HepG2 (cell line): ENCODE results near the gene CCDC197. TPM values are rescaled to one million over a fixed set of nuclear protein-coding genes. Genes with fewer than 3 reads are reported as not detected.

Experiments
- ATAC-seq: fragments of 200-7000 bp; cut with Tn5 transposase; 3 replicates; pipeline ENCODE4 v1.9.1; 2020; ENCODE audit warnings: mild to moderate bottlenecking, moderate library complexity
- BruUV-seq: library from RNA; stranded (reverse); fragments of 400-500 nt; replicated peaks from 2 replicates; lab custom pipeline; 2021; lab: Mats Ljungman, UMichigan
- CTCF ChIA-PET: fragments of 300-600 bp; formaldehyde crosslinking; extraction: SDS; loops from one replicate; lab custom pipeline; 2021; ENCODE audit warnings: low total read pairs, inconsistent platforms, low intra/inter-chr PET ratio; lab: Yijun Ruan, JAX
- POLR2A ChIA-PET: fragments of 350-600 bp; sonication (Branson Sonifier 250); formaldehyde crosslinking; loops from one replicate; lab custom pipeline; 2020; ENCODE audit warnings: antibody characterized with exemption, inconsistent platforms; lab: Yijun Ruan, JAX
- DNase-seq: peaks from one replicate; pipeline ENCODE4 v3.0.0-alpha.2; 2015; ENCODE audit warnings: low spot score
- FAIRE-seq: peaks from 3 replicates; lab custom pipeline; 2011; peaks lifted over from hg19 to GRCh38; lab: Jason Lieb, UNC
- H2AFZ ChIP-seq: one replicate; pipeline ENCODE4 v1.6.1; 2011; ENCODE audit warnings: low read length, inconsistent platforms
- H3K27ac ChIP-seq: fragments of 300-600 bp; 3 replicates; pipeline ENCODE4 v1.8.0; 2011; ENCODE audit warnings: mixed run types, mild to moderate bottlenecking, mixed read lengths, low read length, inconsistent platforms; ENCODE audit not compliant: insufficient read depth; ENCODE audit errors: extremely low read length
- H3K27me3 ChIP-seq, 2 experiments: fragments of 200-600 bp in 1 of 2; 2 replicates in 1 of 2; 3 replicates in 1 of 2; pipeline versions ENCODE4 v1.6.0 to v1.8.0; 2011; ENCODE audit warnings: low read length in 2 of 2, mild to moderate bottlenecking in 2 of 2, moderate library complexity in 2 of 2, inconsistent platforms in 1 of 2; ENCODE audit not compliant: insufficient read depth in 2 of 2, control insufficient read depth in 1 of 2
- H3K36me3 ChIP-seq, 2 experiments: fragments of 200-600 bp in 1 of 2; replicated peaks in 1 of 2; 2 replicates in 1 of 2; 3 replicates in 1 of 2; pipeline versions ENCODE4 v1.5.1 to v1.8.0; 2011; ENCODE audit warnings: low read length in 2 of 2, inconsistent platforms in 1 of 2; ENCODE audit not compliant: insufficient read depth in 2 of 2, control insufficient read depth in 1 of 2
- H3K4me1 ChIP-seq: 2 replicates; pipeline ENCODE4 v1.5.1; 2012; ENCODE audit warnings: low read length, inconsistent platforms; ENCODE audit not compliant: insufficient read depth
- H3K4me2 ChIP-seq: 2 replicates; pipeline ENCODE4 v1.6.0; 2011; ENCODE audit warnings: low read depth, low read length, inconsistent platforms
- H3K4me3 ChIP-seq, 3 experiments: fragments of 200-600 bp in 1 of 3; sonication (generic), shearing (Covaris generic) in 1 of 3; replicated peaks in 1 of 3; 2 replicates each; pipeline ENCODE4 v1.5.1; 2011 to 2016; ENCODE audit warnings: low read length in 3 of 3, inconsistent platforms in 2 of 3, low read depth in 2 of 3, mild to moderate bottlenecking in 2 of 3, control low read depth in 1 of 3, mixed read lengths in 1 of 3; ENCODE audit not compliant: insufficient read depth in 1 of 3
- H3K79me2 ChIP-seq: one replicate; pipeline ENCODE4 v1.6.1; 2011; ENCODE audit warnings: low read length, inconsistent platforms; ENCODE audit not compliant: insufficient read depth
- H3K9ac ChIP-seq: 2 replicates; pipeline ENCODE4 v1.6.0; 2011; ENCODE audit warnings: mild to moderate bottlenecking, low read depth, low read length, inconsistent platforms; ENCODE audit not compliant: insufficient read depth
- H3K9me3 ChIP-seq: 2 replicates; pipeline ENCODE4 v1.5.1; 2012; ENCODE audit warnings: mild to moderate bottlenecking, low read length
- H4K20me1 ChIP-seq: 2 replicates; pipeline ENCODE4 v1.6.0; 2011; ENCODE audit warnings: inconsistent platforms, mild to moderate bottlenecking, low read length, moderate library complexity; ENCODE audit not compliant: insufficient read depth
- DNMT3B ChIP-seq: conservative IDR thresholded peaks from 2 replicates; pipeline ENCODE4 v1.6.1; 2016; ENCODE audit warnings: missing biosample characterization, control low read depth
- FOXJ3 ChIP-seq: sonication (generic); formaldehyde crosslinking; IDR thresholded peaks from 2 replicates; pipeline ENCODE4 v1.4.0; 2020; ENCODE audit warnings: missing genetic modification reagents, mild to moderate bottlenecking, borderline replicate concordance
- RFXAP ChIP-seq: sonication (generic); formaldehyde crosslinking; IDR thresholded peaks from 2 replicates; pipeline ENCODE4 v1.4.0; 2020; ENCODE audit warnings: missing genetic modification reagents, borderline replicate concordance
- SMAD1 ChIP-seq: sonication (generic); formaldehyde crosslinking; IDR thresholded peaks from 2 replicates; pipeline ENCODE4 v1.4.0; 2020; ENCODE audit warnings: missing genetic modification reagents, low read depth, mild to moderate bottlenecking, borderline replicate concordance
- SOX6 ChIP-seq, 2 experiments: fragments of 450-650 bp in 1 of 2; sonication (generic) in 1 of 2; formaldehyde crosslinking in 1 of 2; IDR thresholded peaks; 2 replicates each; pipeline versions ENCODE4 v1.4.0 to v1.6.1; 2017 to 2020; ENCODE audit warnings: antibody characterized with exemption in 1 of 2, mild to moderate bottlenecking in 1 of 2, missing genetic modification reagents in 1 of 2
- SP140L ChIP-seq: sonication (generic); formaldehyde crosslinking; IDR thresholded peaks from 2 replicates; pipeline ENCODE4 v1.4.0; 2020; ENCODE audit warnings: missing genetic modification reagents, borderline replicate concordance
- TBL1XR1 ChIP-seq: fragments of 150-350 bp; IDR thresholded peaks from 2 replicates; pipeline ENCODE4 v1.6.1; 2014; ENCODE audit warnings: borderline replicate concordance, low read length; ENCODE audit not compliant: partially characterized antibody
- ZNF337 ChIP-seq: sonication (generic); formaldehyde crosslinking; IDR thresholded peaks from 2 replicates; pipeline ENCODE4 v1.5.1; 2020; ENCODE audit warnings: missing genetic modification reagents, low read depth, mild to moderate bottlenecking, borderline replicate concordance
- WGBS: methylation state at CpG from one replicate; pipeline ENCODE4 v1.1.6; 2017; ENCODE audit warnings: low lambda C conversion rate; 5-methylcytosine and 5-hydroxymethylcytosine counted together
- in situ Hi-C: cut with HindIII; loops from 2 replicates; pipeline ENCODE4 v1.10.0; 2017; ENCODE audit warnings: low pct_unique_long_range_greater_than_20kb; ENCODE audit not compliant: extremely low pct_ligation_motif_present
- intact Hi-C: fragments of 100-400 bp; cut with micrococcal nuclease; formaldehyde crosslinking; loops from one replicate; pipeline ENCODE4 v1.10.0; 2022; ENCODE audit not compliant: unreplicated experiment
- polyA plus RNA-seq, 8 experiments: library from polyadenylated mRNA; depleted of rRNA in 3 of 8; stranded (reverse) in 7 of 8; unstranded in 1 of 8; fragments of >200 nt; fragmentation: Illumina TruSeq in 4 of 8; extraction: Trizol in 4 of 8; gene quantifications; 2 replicates each; pipeline versions ENCODE4 v1.2.1 to v1.2.3, GENCODE V29; 2011 to 2016; ENCODE audit warnings: low read depth in 4 of 8, missing spikeins in 1 of 8, mixed read lengths in 1 of 8; ENCODE audit not compliant: insufficient read depth in 1 of 8
- total RNA-seq, 5 experiments: library from RNA; depleted of rRNA; stranded (reverse); fragments of >200 nt; fragmentation: Illumina TruSeq; extraction: Trizol; gene quantifications; 2 replicates each; pipeline ENCODE4 v1.2.3, GENCODE V29; 2016; ENCODE audit warnings: low read depth in 1 of 5
- TF ChIP-seq, protein P1 (sequence below): sonication (generic); formaldehyde crosslinking; IDR thresholded peaks from 2 replicates; pipeline ENCODE4 v1.8.1; 2023; ENCODE audit warnings: mild to moderate bottlenecking, moderate library complexity, missing genetic modification reagents

The CCDC197 gene
- total and polyA plus RNA-seq, 2 of the 13 experiments (the other 11 are each of a cell fraction or from before 2014, with no cell fraction given), result 0.11 to 0.13 TPM

GRCh38 chr14:93969082-93969828 is 27.8 kb upstream of the CCDC197 start:
- FAIRE-seq, result no peak
- H3K4me2 ChIP-seq, result no peak overlapping the region

More at GRCh38 chr14:93969082-93969828, 27.8 kb upstream of the CCDC197 start:
- DNase-seq, result no peak
- ATAC-seq, result no peak
- Histone ChIP-seq H3K4me1 (peaks cover 40% of the 10 kb centered on the region), H3K9me3 (no peaks in the 10 kb centered on the region), H3K27ac (no peak overlapping the region), H3K36me3 (no peaks in the 10 kb centered on the region; a peak in 1 of 5 replicates), H2AFZ (no peak overlapping the region), H3K4me3 (no peak overlapping the region), H3K27me3 (peaks cover 7 to 31% of the 10 kb centered on the region in 2 experiments; a peak in 4 of 5 replicates), H3K9ac (no peak overlapping the region), H3K79me2 (no peaks in the 10 kb centered on the region), H4K20me1 (no peaks in the 10 kb centered on the region)
- ChIA-PET POLR2A (interaction anchor here (1.4 to 2.4 kb wide), 2 partner anchors 10 to 29 kb away, joined by 8 to 10 read pairs; no protein-coding TSS in a partner anchor), CTCF (interaction anchor here (0.7 to 3.8 kb wide), 3 partner anchors 16 to 30 kb away, joined by 3 to 51 read pairs (median 23); no protein-coding TSS in a partner anchor)
- BruUV-seq, result no TSS peak
- in situ Hi-C loops, result no loop called here
- intact Hi-C loops, result no loop called here
- no peak for TF ChIP-seq SP140L (CRISPR knock-in tag)
- TF ChIP-seq SMAD1, result no peak
- no peak for TF ChIP-seq FOXJ3 (CRISPR knock-in tag)
- TF ChIP-seq ZNF337, result no peak
- TF ChIP-seq TBL1XR1, result no peak
- TF ChIP-seq, protein P1, sequence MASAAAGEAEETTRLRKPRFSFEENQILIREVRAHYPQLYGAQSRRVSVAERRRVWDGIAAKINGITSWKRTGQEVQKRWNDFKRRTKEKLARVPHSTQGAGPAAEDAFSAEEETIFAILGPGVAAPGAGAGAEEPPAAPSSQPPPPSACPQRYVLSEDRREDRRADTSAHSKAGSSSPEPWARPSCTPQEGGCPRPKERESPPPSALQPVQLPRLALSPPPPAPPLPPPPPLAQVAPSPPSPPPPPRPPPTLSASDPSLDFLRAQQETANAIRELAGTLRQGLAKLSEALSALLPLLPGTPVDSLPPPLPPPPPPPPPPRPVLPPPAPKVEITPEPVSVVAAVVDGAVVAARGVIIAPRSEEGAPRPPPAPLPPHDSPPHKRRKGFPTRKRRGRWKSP (CRISPR knock-in tag), result no peak
- no peak for TF ChIP-seq SOX6 (IDR thresholded peaks at IDR 0.05)
- no peak for TF ChIP-seq SOX6 (CRISPR knock-in tag; IDR thresholded peaks at IDR 0.05)
- TF ChIP-seq RFXAP (CRISPR knock-in tag), result no peak
- no peak for TF ChIP-seq DNMT3B (CRISPR knock-in tag)
- TF ChIP-seq, all 625 proteins: peak for 0
- WGBS, result 41% methylated on average over 4 of the region's 12 CpGs
